ENCODE data around the gene C20orf173. TPM values are rescaled to one million over a fixed set of nuclear protein-coding genes. Genes with fewer than 3 reads are reported as not detected.

C20orf173 gene
- total and polyA plus RNA-seq, 2 donors from 2014 or later, result not detected

- Histone ChIP-seq H3K27me3 (ENCODE audit: control insufficient read depth, insufficient read depth, low read length) (no peaks in the 10 kb centered on the region), H3K27ac (ENCODE audit: low read depth in 2 of 2, low read length in 2 of 2) (no peak overlapping the region), H3K4me3 (ENCODE audit: low read length in 3 of 3) (no peak overlapping the region), H3K9me3 (ENCODE audit: control insufficient read depth in 2 of 3, insufficient read depth in 1 of 3, low read length in 3 of 3) (no peaks in the 10 kb centered on the region), H3K4me1 (ENCODE audit: control insufficient read depth in 2 of 3, insufficient read depth in 2 of 3, low read depth in 1 of 3, low read length in 3 of 3) (no peaks in the 10 kb centered on the region), H3K36me3 (ENCODE audit: control insufficient read depth in 2 of 3, insufficient read depth in 3 of 3, low read length in 3 of 3) (no peaks in the 10 kb centered on the region), H3K9ac (ENCODE audit: low read length in 3 of 3) (no peak overlapping the region)
- DNase-seq (peak in 2 of 5 donors; percentile 28 to 32), FAIRE-seq (no peak)
- TF ChIP-seq CTCF (IDR thresholded peaks at IDR 0.05; ENCODE audit: borderline replicate concordance, extremely low read depth, insufficient read depth), result peak; percentile 16
- intact Hi-C loops (cut with DNase I), result no loop called here
Measured at GRCh38 chr20:35568645-35569044, 39.2 kb upstream of the C20orf173 start.

- Histone ChIP-seq H3K4me3 (ENCODE audit: low read length in 3 of 3) (no peak overlapping the region), H3K9me3 (ENCODE audit: control insufficient read depth in 2 of 3, insufficient read depth in 1 of 3, low read length in 3 of 3) (no peaks in the 10 kb centered on the region), H3K9ac (ENCODE audit: low read length in 3 of 3) (no peak overlapping the region), H3K27ac (ENCODE audit: low read depth in 2 of 2, low read length in 2 of 2) (no peak overlapping the region), H3K36me3 (ENCODE audit: control insufficient read depth in 2 of 3, insufficient read depth in 3 of 3, low read length in 3 of 3) (no peaks in the 10 kb centered on the region), H3K4me1 (ENCODE audit: control insufficient read depth in 2 of 3, insufficient read depth in 2 of 3, low read depth in 1 of 3, low read length in 3 of 3) (no peaks in the 10 kb centered on the region), H3K27me3 (ENCODE audit: control insufficient read depth, insufficient read depth, low read length) (no peaks in the 10 kb centered on the region)
- intact Hi-C loops (cut with DNase I), result no loop called here
- DNase-seq, result no peak
- no peak for TF ChIP-seq CTCF (IDR thresholded peaks at IDR 0.05; ENCODE audit: borderline replicate concordance, extremely low read depth, insufficient read depth)
- FAIRE-seq, result no peak
Measured at GRCh38 chr20:35564905-35565304, 35.5 kb upstream of the C20orf173 start.

- no peaks in the 10 kb centered on the region for H3K36me3 ChIP-seq (ENCODE audit: control insufficient read depth in 2 of 3, insufficient read depth in 3 of 3, low read length in 3 of 3)
- no peaks in the 10 kb centered on the region for H3K4me1 ChIP-seq (ENCODE audit: control insufficient read depth in 2 of 3, insufficient read depth in 2 of 3, low read depth in 1 of 3, low read length in 3 of 3)
- DNase-seq, result no peak
- no peak for FAIRE-seq
- TF ChIP-seq CTCF (IDR thresholded peaks at IDR 0.05; ENCODE audit: borderline replicate concordance, extremely low read depth, insufficient read depth), result no peak
- H3K9me3 ChIP-seq (ENCODE audit: control insufficient read depth in 2 of 3, insufficient read depth in 1 of 3, low read length in 3 of 3), result no peaks in the 10 kb centered on the region
- no peak overlapping the region for H3K4me3 ChIP-seq (ENCODE audit: low read length in 3 of 3)
- no peak overlapping the region for H3K9ac ChIP-seq (ENCODE audit: low read length in 3 of 3)
- no peaks in the 10 kb centered on the region for H3K27me3 ChIP-seq (ENCODE audit: control insufficient read depth, insufficient read depth, low read length)
- no peak overlapping the region for H3K27ac ChIP-seq (ENCODE audit: low read depth in 2 of 2, low read length in 2 of 2)
- intact Hi-C loops (cut with DNase I), result no loop called here
Measured at GRCh38 chr20:35563834-35564233, 34.4 kb upstream of the C20orf173 start.

GRCh38 chr20:35562541-35563110, 33.2 kb upstream of the C20orf173 start:
- Histone ChIP-seq H3K4me1 (ENCODE audit: control insufficient read depth in 2 of 3, insufficient read depth in 2 of 3, low read depth in 1 of 3, low read length in 3 of 3) (no peaks in the 10 kb centered on the region), H3K27ac (ENCODE audit: low read depth in 2 of 2, low read length in 2 of 2) (no peak overlapping the region), H3K36me3 (ENCODE audit: control insufficient read depth in 2 of 3, insufficient read depth in 3 of 3, low read length in 3 of 3) (no peaks in the 10 kb centered on the region), H3K27me3 (ENCODE audit: control insufficient read depth, insufficient read depth, low read length) (no peaks in the 10 kb centered on the region), H3K4me3 (ENCODE audit: low read length in 3 of 3) (no peak overlapping the region), H3K9ac (ENCODE audit: low read length in 3 of 3) (no peak overlapping the region), H3K9me3 (ENCODE audit: control insufficient read depth in 2 of 3, insufficient read depth in 1 of 3, low read length in 3 of 3) (no peaks in the 10 kb centered on the region)
- intact Hi-C loops (cut with DNase I), result no loop called here
- no peak for TF ChIP-seq CTCF (IDR thresholded peaks at IDR 0.05; ENCODE audit: borderline replicate concordance, extremely low read depth, insufficient read depth)
- DNase-seq, result no peak
- FAIRE-seq, result no peak

Data from kidney (tissue), 14 donors.